ENCODE results near the gene SCN2B. TPM values are rescaled to one million over a fixed set of nuclear protein-coding genes. Genes with fewer than 3 reads are reported as not detected.

The SCN2B gene
- total RNA-seq, 1 donor from 2014 or later = not detected

- no peak for DNase-seq (ENCODE audit: low read depth)
These were observed 1.1 kb downstream of the SCN2B start for GRCh38 chr11:118175031-118175992.

- DNase-seq (ENCODE audit: low read depth) = no peak
These were observed 2.4 kb downstream of the SCN2B start for GRCh38 chr11:118174006-118174567.

GRCh38 chr11:118172356-118172755 lies 4.1 kb downstream of the SCN2B start:
- no peak for DNase-seq (ENCODE audit: low read depth)

- DNase-seq (ENCODE audit: low read depth) = peak; percentile 70
These were observed 5.0 kb downstream of the SCN2B start for GRCh38 chr11:118171269-118172062.

GRCh38 chr11:118170882-118171268 lies 5.6 kb downstream of the SCN2B start:
- DNase-seq (ENCODE audit: low read depth) = no peak

- DNase-seq (ENCODE audit: low read depth) = no peak
These were observed 6.2 kb downstream of the SCN2B start for GRCh38 chr11:118170231-118170630.

GRCh38 chr11:118169300-118170140 lies 6.9 kb downstream of the SCN2B start:
- DNase-seq (ENCODE audit: low read depth) = no peak

GRCh38 chr11:118168751-118169150 lies 7.7 kb downstream of the SCN2B start:
- DNase-seq (ENCODE audit: low read depth) = no peak

GRCh38 chr11:118168316-118168715 lies 8.1 kb downstream of the SCN2B start:
- DNase-seq (ENCODE audit: low read depth) = no peak

GRCh38 chr11:118167906-118168305 lies 8.5 kb downstream of the SCN2B start:
- no peak for DNase-seq (ENCODE audit: low read depth)

GRCh38 chr11:118167253-118167652 lies 9.2 kb downstream of the SCN2B start:
- DNase-seq (ENCODE audit: low read depth) = no peak

- no peak for DNase-seq (ENCODE audit: low read depth)
These were observed 9.8 kb downstream of the SCN2B start for GRCh38 chr11:118166641-118167040.

GRCh38 chr11:118164885-118165284 lies 11.6 kb downstream of the SCN2B start:
- DNase-seq (ENCODE audit: low read depth) = no peak

- no peak for DNase-seq (ENCODE audit: low read depth)
These were observed 12.9 kb downstream of the SCN2B start for GRCh38 chr11:118163494-118163893.

- DNase-seq (ENCODE audit: low read depth) = no peak
These were observed 13.6 kb downstream of the SCN2B start for GRCh38 chr11:118162846-118163245.

GRCh38 chr11:118161786-118162185 lies 14.7 kb downstream of the SCN2B start:
- DNase-seq (ENCODE audit: low read depth) = no peak

- no peak for DNase-seq (ENCODE audit: low read depth)
These were observed 19.1 kb downstream of the SCN2B start for GRCh38 chr11:118157186-118157895.

- no peak for DNase-seq (ENCODE audit: low read depth)
These were observed 19.8 kb downstream of the SCN2B start for GRCh38 chr11:118156531-118157185.

GRCh38 chr11:118155776-118156530 lies 20.5 kb downstream of the SCN2B start:
- DNase-seq (ENCODE audit: low read depth) = no peak

Data from myocyte (in vitro differentiated cells).